Mucosa of descending colon (tissue), 3 donors: Measurements from ENCODE around the gene PHAF1. TPM values are rescaled to one million over a fixed set of nuclear protein-coding genes. Genes with fewer than 3 reads are reported as not detected.
A peak's percentile ranks its signal among the peaks of the same experiment; 100 is the strongest.

Experiments
- ATAC-seq: fragments of 200-7000 bp; cut with Tn5 transposase; one replicate; pipeline ENCODE4 v1.9.1; 2020; ENCODE audit warnings: mild to moderate bottlenecking, moderate library complexity
- DNase-seq, 3 donors: peaks; one replicate each; pipeline ENCODE4 v3.0.0-alpha.2; 2020
- H3K36me3 ChIP-seq: fragments of 200-600 bp; one replicate; pipeline ENCODE4 v1.8.0; 2021; ENCODE audit warnings: low read depth, mild to moderate bottlenecking
- H3K4me1 ChIP-seq: fragments of 200-600 bp; one replicate; pipeline ENCODE4 v1.8.0; 2021; ENCODE audit warnings: low read depth, mild to moderate bottlenecking
- H3K4me3 ChIP-seq: fragments of 200-600 bp; one replicate; pipeline ENCODE4 v1.8.0; 2021; ENCODE audit warnings: mild to moderate bottlenecking
- H3K9me3 ChIP-seq: fragments of 200-600 bp; one replicate; pipeline ENCODE4 v1.8.0; 2021; ENCODE audit warnings: mild to moderate bottlenecking
- intact Hi-C, 2 donors: fragments of 100-400 bp; cut with DNase I in 1 of 2; cut with micrococcal nuclease in 1 of 2; formaldehyde crosslinking; loops; one replicate each; pipeline versions ENCODE4 v1.11.0 to v1.11.1; 2022; cut with DNase I, micrococcal nuclease
- total RNA-seq, 3 donors: library from RNA; stranded (reverse); fragmentation: NEBNext Ultra II Directional in 2 of 3; extraction: Animal tissue kit (Norgen Biotek cat#: 25700) in 2 of 3; gene quantifications; one replicate each; pipeline versions ENCODE4 v1.2.1 to v1.2.4, GENCODE V29; 2021 to 2023
- TF ChIP-seq, protein P1 (sequence below): fragments of 200-600 bp; IDR thresholded peaks from one replicate; pipeline ENCODE4 v1.8.0; 2022; ENCODE audit warnings: antibody characterized with exemption, mild to moderate bottlenecking
- donor health status: DM: no; HTN: no; CAD: no; lungs with moderate emphysema.
- donor health status: DM: no; HTN: no; CAD: no.
- donor health status: DM: no; HTN: yes; CAD: no.

Gene PHAF1
- total RNA-seq, 3 donors from 2014 or later: 13.3 to 15.7 (median 13.6) TPM

DNA sequence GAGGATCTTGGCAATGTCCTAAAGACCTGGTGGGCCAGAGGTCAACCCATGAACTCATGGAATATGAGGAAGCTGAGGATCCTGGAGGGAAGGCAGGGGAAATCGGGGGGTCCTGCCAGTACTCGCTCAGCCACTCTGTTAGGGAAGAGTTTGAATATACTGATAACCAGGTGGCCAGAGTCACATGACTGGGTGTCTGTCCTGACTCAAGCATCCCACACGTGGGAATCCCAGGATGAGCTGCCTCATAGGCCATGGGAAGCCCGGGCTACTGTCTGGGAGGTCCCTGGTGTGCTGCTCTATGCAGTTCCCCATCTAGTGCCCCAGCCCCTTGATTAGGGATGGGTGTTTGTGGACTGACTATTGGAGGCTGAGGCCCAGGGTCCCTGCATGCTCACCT lies 78.6 kb downstream of the PHAF1 start:
- DNase-seq (no peak), ATAC-seq (no peak)
- H3K36me3 ChIP-seq: no peaks in the 10 kb centered on the region
- H3K4me1 ChIP-seq: peaks cover 33% of the 10 kb centered on the region
- no peak overlapping the region for H3K4me3 ChIP-seq
- H3K9me3 ChIP-seq: no peaks in the 10 kb centered on the region
- TF ChIP-seq, protein P1, sequence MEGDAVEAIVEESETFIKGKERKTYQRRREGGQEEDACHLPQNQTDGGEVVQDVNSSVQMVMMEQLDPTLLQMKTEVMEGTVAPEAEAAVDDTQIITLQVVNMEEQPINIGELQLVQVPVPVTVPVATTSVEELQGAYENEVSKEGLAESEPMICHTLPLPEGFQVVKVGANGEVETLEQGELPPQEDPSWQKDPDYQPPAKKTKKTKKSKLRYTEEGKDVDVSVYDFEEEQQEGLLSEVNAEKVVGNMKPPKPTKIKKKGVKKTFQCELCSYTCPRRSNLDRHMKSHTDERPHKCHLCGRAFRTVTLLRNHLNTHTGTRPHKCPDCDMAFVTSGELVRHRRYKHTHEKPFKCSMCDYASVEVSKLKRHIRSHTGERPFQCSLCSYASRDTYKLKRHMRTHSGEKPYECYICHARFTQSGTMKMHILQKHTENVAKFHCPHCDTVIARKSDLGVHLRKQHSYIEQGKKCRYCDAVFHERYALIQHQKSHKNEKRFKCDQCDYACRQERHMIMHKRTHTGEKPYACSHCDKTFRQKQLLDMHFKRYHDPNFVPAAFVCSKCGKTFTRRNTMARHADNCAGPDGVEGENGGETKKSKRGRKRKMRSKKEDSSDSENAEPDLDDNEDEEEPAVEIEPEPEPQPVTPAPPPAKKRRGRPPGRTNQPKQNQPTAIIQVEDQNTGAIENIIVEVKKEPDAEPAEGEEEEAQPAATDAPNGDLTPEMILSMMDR: no peak
- intact Hi-C loops: loop anchor here in 1 of 2 donors (10.0 kb wide), 1 partner anchor 214 kb away; no protein-coding TSS in a partner anchor

DNA sequence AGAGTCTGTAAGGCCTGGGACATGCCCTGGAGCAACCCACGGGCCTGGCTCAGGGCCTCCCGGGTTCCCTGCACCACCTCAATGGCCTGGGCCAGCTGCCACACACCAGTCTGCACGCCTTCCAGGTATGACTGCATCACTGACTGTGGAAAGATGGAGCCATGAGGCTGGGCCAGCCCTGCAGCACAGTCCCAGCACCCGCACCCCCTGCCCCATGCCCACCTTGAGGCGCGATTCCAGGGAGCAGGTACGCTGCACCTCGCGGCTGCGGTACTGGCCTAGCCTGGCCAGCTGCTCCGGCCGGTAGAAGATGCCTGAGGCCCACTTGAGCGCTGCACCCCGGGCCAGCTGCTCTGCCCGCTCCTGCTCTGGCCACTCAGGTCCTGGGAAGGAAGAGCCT lies 79.1 kb downstream of the PHAF1 start:
- no peaks in the 10 kb centered on the region for H3K36me3 ChIP-seq
- peaks cover 34% of the 10 kb centered on the region for H3K4me1 ChIP-seq
- H3K4me3 ChIP-seq: no peak overlapping the region
- no peak for DNase-seq
- no peaks in the 10 kb centered on the region for H3K9me3 ChIP-seq
- intact Hi-C loops: loop anchor here in 1 of 2 donors (10.0 kb wide), 1 partner anchor 214 kb away; no protein-coding TSS in a partner anchor
- TF ChIP-seq, protein P1: no peak
- no peak for ATAC-seq

- intact Hi-C loops: no loop called here
- DNase-seq: no peak
- H3K9me3 ChIP-seq: no peaks in the 10 kb centered on the region
- TF ChIP-seq, protein P1: no peak
- peaks cover 30% of the 10 kb centered on the region for H3K4me1 ChIP-seq
- no peak within 1 kb of the TSS for H3K4me3 ChIP-seq
- no peak for ATAC-seq
- H3K36me3 ChIP-seq: no peaks in the 10 kb centered on the region
Measured at GRCh38 chr16:67190041-67190440, 80.3 kb downstream of the PHAF1 start, which contains the start of gene EXOC3L1. Gene EXOC3L1, minus strand, starts transcription at chr16:67190136. Its CDS starts 460 bp downstream, at chr16:67189676.

- no peak overlapping the region for H3K4me3 ChIP-seq
- H3K36me3 ChIP-seq: peaks cover 3% of the 10 kb centered on the region
- DNase-seq: no peak
- no peaks in the 10 kb centered on the region for H3K9me3 ChIP-seq
- H3K4me1 ChIP-seq: peaks cover 25% of the 10 kb centered on the region
- ATAC-seq: peak; percentile 29
- TF ChIP-seq, protein P1: no peak
- intact Hi-C loops: no loop called here
Measured at GRCh38 chr16:67190448-67191399, 81.0 kb downstream of the PHAF1 start.

GRCh38 chr16:67191411-67191994 lies 81.8 kb downstream of the PHAF1 start:
- no peak for DNase-seq
- Histone ChIP-seq H3K4me1 (peaks cover 24% of the 10 kb centered on the region), H3K4me3 (peak overlapping the region; percentile 93), H3K9me3 (no peaks in the 10 kb centered on the region), H3K36me3 (peaks cover 7% of the 10 kb centered on the region)
- intact Hi-C loops: no loop called here
- ATAC-seq: no peak
- TF ChIP-seq, protein P1: no peak
